ENCODE measurements around the gene TBC1D1.

- TF ChIP-seq, protein P1, sequence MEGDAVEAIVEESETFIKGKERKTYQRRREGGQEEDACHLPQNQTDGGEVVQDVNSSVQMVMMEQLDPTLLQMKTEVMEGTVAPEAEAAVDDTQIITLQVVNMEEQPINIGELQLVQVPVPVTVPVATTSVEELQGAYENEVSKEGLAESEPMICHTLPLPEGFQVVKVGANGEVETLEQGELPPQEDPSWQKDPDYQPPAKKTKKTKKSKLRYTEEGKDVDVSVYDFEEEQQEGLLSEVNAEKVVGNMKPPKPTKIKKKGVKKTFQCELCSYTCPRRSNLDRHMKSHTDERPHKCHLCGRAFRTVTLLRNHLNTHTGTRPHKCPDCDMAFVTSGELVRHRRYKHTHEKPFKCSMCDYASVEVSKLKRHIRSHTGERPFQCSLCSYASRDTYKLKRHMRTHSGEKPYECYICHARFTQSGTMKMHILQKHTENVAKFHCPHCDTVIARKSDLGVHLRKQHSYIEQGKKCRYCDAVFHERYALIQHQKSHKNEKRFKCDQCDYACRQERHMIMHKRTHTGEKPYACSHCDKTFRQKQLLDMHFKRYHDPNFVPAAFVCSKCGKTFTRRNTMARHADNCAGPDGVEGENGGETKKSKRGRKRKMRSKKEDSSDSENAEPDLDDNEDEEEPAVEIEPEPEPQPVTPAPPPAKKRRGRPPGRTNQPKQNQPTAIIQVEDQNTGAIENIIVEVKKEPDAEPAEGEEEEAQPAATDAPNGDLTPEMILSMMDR (conservative IDR thresholded peaks at IDR 0.05; ENCODE audit: low read depth, low read length): no peak
- no peak for TF ChIP-seq EZH2phosphoT487 (IDR thresholded peaks at IDR 0.05; ENCODE audit: borderline replicate concordance, low read length)
Measured at GRCh38 chr4:37985730-37986275, 94.9 kb downstream of the TBC1D1 start.

Measured in PC-3 (cell line).